Effector CD4-positive, alpha-beta T cell (primary cell): ENCODE data around the gene EXOC6.

Experiments used
- DNase-seq: peaks from one replicate; pipeline ENCODE4 v3.0.0-alpha.2; 2020
- total RNA-seq: gene quantifications from one replicate; lab custom pipeline; 2026; lab: John Stamatoyannopoulos, UW

EXOC6 gene
- 21.4 reads per million, percentile 48 among the genes with 10 or more reads in this experiment for total RNA-seq

DNA sequence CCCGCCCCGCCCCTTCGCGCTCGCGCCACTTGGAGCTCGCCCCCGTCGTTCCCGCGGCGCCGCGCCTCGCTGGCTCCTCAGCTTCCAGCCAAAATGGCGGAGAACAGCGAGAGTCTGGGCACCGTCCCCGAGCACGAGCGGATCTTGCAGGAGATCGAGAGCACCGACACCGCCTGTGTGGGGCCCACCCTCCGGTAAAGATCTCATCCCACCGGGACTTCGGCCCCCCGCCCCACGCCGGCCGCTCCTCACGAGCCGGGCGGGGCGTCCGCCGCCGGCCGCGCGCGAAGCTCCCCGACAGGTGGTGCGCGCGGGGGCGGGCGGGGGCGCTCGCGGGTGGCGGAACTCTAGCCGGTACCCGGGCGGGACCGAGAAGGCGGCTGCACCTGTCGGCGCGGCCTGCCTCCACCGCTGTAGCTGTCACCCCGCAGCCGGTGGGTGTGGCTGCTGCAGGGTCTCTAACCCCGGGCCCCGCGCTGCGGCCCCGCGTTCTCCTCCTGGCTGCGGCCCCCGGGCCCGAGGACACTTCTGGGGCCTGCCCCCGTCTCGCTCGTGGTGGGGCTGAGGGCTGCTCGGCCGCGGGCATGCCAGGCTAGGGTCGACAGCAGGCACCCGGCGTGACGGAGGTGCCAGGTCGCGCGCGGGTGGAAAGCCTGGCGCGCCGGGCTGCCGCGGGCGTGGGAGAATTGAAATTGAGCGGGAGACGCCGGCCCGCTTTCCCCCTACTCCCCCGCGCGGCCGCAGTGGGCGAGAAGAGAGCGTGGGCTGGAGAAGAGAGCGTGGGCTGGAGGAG lies at the start of gene EXOC6:
EXOC6 (plus strand) TSS at position 80 of the 793 bp plus-strand sequence; CDS start at position 94, 14 bp downstream.
- DNase-seq = peak; percentile 81

DNA sequence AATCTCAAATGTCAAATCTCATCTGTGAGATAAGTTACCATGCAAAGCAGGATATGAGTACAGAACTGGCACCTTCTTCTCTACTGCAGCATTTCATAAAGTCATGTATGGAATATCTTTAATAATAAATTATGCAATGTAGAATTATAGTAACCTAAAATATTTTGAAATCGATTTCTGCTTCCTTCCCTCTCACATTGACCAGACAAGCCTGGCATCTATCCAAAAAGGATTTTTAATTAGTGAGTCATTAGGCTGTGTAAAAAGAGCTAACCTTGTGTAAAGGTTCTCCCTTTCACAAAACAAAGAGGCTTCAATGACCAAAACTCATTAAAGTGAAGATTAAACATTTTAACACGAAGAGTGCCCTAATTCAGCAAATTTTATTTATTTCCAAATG lies 48.8 kb upstream of the EXOC6 start:
- DNase-seq = no peak

DNA sequence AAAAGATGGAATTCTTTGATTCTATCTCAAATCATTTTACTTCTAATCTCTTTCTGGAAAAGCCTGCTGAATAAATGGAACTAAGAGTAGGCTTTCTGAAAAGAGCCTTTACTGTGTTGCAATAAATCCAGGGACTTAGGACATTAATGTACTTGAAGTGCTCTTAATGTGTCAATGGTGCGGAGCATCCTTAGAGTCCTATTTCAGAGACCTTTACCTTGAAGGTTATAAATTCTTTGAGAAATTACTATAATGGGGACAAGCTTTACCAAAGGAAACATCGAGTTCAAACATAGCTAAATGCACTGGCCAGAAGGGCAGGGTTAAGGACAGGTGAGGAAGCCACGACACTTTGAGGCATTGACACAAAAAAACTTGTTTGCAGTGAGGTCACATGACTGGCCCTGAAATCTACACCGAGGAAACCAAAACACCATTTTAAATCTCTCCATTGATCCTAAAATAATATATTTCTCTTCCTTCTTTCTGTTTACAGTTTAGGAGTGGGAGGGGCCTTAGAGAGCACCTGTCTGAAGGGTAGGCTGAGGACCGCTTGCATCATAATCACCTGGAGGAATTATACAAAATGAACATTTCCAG lies 48.1 kb upstream of the EXOC6 start:
- DNase-seq = no peak

GRCh38 chr10:92801978-92802872 lies 46.1 kb upstream of the EXOC6 start:
- DNase-seq = no peak

DNA sequence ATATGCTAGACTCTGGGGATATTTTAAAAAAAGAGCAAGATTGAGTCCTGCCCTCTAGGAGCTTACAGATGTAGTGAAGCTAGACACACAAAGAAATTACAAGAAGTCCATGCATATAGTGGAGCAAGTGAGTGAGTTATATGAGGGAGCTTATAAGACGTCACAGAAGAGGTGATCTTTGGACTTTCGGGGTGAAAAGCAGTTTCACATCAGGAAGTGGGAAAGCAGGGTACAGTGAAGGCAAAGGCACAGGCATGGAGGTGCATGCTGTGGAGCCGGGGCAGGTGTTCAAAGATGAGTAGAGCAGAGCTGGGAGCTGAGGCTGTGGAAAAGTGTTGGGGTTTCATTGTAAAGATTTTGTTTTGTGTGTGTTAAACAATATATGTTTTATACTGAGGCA lies 38.5 kb upstream of the EXOC6 start:
- DNase-seq = no peak

DNA sequence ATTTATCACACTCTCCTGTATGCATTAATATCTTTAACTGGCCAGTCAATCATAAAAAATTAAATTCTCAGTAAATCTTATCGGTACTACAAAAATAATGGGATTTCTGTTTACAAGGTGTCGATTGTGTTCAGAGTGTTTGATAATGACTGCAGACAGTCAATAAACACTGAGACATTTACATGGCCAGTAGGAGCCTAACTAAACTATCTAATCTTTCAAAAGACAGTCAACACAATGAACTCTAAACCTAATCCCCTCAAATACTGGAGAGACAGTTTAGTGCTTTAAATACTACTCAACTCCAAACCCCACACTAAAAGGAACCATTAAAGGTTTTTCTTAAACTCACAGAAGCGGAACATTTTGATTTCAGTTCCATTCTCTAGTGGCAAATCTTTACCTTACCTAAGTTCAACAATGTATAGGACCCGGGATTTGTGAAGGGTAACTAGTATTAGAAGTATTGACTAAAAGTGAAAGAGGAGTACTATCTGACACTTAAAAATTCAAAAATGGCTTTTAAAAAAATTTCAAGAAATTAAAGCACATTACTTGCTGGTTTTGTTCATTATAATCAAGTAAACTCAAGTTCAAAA lies 37.3 kb upstream of the EXOC6 start:
- DNase-seq = no peak

GRCh38 chr10:92811986-92812385 lies 36.3 kb upstream of the EXOC6 start:
- DNase-seq = no peak

- DNase-seq = no peak
Observed at GRCh38 chr10:92813979-92814378, 34.3 kb upstream of the EXOC6 start.

GRCh38 chr10:92814790-92815189 lies 33.5 kb upstream of the EXOC6 start:
- no peak for DNase-seq

DNA sequence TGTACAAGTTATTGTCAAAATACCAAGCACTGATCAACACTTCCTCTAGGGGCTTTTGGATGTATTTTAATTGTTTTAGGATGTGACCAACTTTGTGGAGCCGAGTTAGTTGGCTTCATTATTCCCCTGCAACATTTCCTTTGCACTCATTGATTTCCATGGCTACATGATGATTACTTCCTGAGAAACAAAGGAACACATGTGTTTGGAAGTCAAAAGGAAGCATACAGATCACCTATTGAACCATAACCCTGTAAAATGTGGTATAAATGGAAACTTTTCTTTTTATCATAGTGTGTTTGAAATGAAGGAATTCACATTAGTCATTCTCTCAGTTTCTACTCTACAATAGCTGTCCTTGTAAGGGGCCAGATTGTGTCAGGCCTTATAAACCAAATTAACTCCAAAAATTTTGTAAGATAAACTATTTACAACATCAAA lies 32.2 kb upstream of the EXOC6 start:
- DNase-seq = no peak

GRCh38 chr10:92822060-92822634 lies 26.2 kb upstream of the EXOC6 start:
- no peak for DNase-seq

DNA sequence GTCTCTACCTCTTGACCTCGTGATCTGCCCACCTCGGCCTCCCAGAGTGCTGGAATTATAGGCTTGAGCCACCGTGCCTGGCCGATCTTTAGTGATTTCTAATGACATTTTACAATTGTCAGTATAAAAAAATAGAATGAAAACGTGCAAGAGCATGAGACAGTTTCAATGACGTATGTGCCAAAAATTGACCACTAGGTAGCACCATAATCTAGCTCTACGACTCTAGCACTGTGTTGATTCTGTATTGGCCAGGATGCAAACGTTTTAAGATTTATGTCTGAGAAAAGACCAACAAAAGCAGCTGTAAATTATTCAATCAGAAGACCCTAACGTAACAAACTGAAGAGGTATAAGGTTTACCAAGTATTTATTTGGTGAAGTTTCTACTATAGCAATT lies 25.4 kb upstream of the EXOC6 start:
- DNase-seq = no peak

DNA sequence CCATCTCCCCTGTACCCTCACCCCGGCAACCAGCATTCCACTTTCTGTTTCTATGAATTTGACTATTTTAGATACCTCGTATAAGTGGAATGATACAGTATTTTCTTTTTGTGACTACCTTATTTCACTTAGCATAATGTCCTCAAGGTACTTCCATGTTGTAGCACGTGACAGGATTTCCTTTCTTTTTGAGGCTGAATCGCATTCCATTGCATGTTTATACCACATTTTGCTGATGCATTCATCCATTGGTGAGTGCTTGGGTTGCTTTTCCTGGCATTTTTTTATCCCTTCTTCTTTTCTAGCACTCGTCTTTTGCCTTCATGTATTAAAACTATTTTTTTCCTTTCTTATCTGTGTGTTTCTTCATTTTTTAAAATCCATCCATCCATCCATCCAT lies 22.3 kb upstream of the EXOC6 start:
- DNase-seq = no peak

DNA sequence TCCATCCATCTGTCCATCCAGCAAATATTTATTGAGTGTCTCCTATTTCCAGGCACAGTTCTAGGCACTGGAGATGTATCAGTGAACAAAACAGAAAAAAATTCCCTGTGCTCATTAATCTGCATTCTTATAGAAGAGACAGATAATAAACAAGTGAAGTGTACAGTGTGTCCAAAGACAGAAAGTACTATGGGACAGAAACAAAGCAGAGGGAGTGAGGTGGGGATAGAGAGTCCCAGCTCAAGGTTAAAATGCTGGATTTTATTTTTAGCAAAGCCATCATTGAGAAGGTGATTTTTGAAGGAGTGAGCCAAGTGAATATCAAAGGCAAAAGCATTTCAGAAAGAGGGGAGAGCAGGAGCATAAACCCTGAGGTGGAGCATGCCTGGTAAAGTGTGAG lies 21.8 kb upstream of the EXOC6 start:
- no peak for DNase-seq

GRCh38 chr10:92829042-92829785 lies 19.1 kb upstream of the EXOC6 start:
- no peak for DNase-seq

DNA sequence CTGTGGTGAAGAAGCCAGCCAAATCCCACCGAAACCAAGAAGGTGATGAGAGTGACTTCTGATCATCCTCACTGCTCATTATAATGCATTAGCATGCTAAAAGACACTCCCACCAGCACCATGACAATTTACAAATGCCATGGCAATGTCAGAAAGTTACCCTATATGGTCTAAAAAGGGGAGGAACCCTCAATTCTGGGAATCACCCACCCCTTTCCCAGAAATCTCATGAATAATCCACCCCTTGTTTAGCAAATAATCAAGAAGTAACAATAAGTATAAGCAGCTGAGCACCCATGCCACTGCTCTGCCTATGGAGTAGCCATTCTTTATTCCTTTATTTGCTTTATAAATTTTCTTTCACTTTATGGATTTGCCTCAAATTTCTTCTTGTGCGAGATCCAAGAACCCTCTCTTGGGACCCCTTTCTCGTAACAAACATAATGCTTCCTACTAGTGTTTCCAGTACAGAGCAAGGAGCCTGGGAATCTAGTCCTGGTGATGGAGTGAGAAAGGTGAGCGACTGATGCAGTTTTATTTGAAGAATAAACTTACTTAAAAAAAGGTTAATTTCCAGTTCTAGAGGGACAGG lies 18.4 kb upstream of the EXOC6 start:
- no peak for DNase-seq

- no peak for DNase-seq
Observed at GRCh38 chr10:92830478-92831389, 17.6 kb upstream of the EXOC6 start.

DNA sequence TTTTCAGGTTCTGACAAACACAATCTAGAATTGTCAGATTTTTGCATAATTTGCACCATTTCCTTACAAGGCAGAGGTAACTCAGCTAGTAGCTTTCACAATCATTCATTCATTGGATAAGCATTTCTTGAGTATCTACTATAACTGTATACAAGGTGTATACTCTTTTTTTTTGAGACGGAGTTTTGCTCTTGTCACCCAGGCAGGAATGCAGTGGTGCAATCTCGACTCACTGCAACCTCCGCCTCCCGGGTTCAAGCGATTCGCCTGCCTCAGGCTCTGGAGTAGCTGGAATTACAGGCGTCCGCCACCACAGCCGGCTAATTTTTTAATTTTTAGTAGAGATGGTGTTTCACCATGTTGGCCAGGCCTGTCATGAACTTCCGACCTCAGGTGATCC lies 16.2 kb upstream of the EXOC6 start:
- no peak for DNase-seq

DNA sequence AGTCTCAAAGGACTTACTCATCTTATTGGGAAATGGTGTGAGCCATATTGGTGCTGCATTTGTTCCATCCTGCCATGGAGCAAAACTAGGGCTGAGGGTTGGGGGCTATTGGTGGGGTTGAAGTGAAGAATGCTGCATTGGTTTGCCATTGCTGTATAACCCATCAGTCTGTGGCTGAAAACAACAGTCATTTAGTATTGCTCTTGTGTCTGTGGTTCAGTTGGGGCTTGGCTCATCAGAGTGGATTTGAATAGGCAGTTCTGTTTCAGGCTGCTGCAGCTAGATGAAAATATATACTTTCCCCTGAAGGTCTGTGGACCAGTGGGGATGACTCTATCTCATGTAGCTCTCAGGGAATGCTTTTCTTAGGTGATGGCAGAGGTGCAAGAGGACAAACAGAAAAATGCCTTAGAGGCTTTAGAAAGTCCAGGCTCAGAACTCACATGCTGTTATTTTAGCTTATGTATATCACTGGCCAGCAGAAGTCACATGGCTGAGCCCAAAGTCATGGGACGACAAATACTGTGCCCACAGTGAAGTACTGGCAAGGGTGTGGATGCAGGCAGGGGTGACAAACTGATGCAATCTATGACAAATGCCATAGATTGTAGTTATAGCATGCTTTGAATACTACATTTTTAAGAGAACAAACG lies 15.2 kb upstream of the EXOC6 start:
- DNase-seq = no peak

DNA sequence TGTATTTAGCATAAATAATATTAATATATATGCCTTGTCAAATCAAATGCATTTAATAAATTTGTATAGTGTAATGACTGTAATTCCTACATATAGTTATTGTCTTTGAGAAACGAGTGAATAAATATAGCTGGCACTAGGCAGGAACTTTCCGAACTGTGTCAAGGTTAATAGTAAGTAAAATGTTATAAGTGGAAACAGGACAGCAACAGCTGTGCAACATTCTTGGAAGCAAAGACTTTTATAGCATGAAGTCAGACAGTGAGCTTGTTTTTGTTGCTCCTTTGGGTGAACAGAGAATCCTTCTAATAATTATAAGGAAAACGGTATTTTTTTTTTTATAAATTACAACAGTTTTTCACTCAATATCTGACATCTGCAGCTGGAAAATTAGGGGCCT lies 14.0 kb upstream of the EXOC6 start:
- no peak for DNase-seq
